HG03558 (cell line): Measurements from ENCODE around the gene ZDHHC14.
"Not testable (repeated sequence)": the region's sequence is repeated elsewhere in the genome, so short reads cannot be mapped to it uniquely, and the experiment has no call there.

Experiments
- ATAC-seq: cut with Tn5 transposase; IDR thresholded peaks from one replicate; pipeline ENCODE4 v1.9.1; 2021; ENCODE audit warnings: moderate number of reproducible peaks; ENCODE audit not compliant: unreplicated experiment; ENCODE audit errors: extremely low read depth

Gene ZDHHC14

GRCh38 chr6:157718503-157719187 lies 337.7 kb downstream of the ZDHHC14 start:
- no peak for ATAC-seq

GRCh38 chr6:157720964-157721363 lies 340.0 kb downstream of the ZDHHC14 start:
- not testable (repeated sequence) for ATAC-seq

- ATAC-seq, result no peak
Observed at GRCh38 chr6:157721426-157721825, 340.4 kb downstream of the ZDHHC14 start.

DNA sequence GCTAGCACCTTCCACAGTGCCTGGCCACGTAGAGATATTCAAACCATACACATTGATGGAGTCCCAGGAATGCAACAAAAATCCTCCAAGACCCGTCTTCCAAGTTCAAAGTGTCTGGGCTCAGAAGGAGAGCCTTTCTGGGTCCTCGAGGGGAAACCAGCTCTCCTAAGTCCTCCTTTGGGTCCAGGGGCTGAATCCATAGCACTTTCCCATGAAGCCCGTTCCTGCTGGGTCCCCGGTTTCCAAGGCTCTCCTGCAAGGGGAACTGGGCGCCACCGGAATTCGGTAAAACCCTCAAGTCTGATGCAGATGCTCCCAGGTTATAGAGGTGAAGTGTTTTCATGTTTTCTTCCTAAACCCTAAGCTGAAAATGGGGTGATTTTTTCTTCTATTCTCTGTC lies 340.8 kb downstream of the ZDHHC14 start:
- no peak for ATAC-seq

DNA sequence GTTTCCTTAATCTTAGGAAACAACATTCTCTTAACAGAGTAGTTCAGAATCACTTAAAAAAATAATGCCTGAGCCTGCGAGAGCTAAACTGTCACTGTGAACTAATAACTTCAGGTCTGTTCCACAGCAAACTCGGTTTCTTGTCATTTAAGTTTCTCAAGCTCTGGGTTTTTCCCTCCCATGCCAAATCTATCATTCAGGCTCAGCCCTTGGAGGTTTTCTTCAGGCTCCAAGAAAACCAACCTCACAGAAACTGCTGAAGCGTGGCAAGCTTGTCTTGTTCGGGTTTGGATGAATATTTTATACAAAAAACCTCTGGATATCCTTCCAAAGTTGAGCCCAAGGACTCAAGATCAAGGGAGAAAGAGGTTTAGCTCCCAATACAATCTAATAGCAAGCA lies 342.4 kb downstream of the ZDHHC14 start:
- no peak for ATAC-seq

DNA sequence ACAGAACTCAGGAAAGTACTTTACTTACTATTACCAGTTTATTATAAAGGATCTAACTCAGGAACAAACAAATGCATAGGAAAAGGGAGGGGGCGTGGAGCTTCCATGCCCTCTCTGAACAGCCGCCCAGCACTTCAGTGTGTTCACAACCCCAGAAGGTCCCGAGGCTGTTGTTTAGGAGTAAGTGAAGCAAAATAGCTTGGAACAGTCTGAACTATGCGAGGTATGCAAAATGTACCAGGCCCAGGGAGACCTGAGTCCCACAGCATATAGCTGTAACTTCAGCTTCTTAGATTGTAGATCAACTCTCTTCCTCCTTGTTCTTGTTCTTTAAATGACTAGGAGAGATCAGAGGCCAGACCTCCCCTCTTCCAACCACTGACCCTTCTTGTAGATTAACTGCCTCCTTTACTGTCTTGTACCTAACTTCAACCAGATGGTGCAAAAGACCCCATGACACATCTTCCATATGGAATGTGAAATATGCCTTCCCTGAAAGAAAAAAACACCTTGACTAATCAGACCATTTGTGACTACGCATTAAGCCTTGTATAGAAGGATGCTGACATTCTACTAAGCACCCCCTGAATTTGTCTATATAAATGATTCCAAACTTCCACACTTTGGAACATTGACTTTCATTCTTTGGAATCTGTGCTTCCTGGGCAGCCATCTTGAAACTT lies 343.3 kb downstream of the ZDHHC14 start:
- ATAC-seq, result no peak

- no peak for ATAC-seq
Observed at GRCh38 chr6:157724960-157725741, 344.2 kb downstream of the ZDHHC14 start.

GRCh38 chr6:157725836-157726235 lies 344.8 kb downstream of the ZDHHC14 start:
- ATAC-seq, result no peak

GRCh38 chr6:157726892-157727628 lies 346.1 kb downstream of the ZDHHC14 start:
- no peak for ATAC-seq
